ENCODE data around the gene EPGN.

The EPGN gene

DNA sequence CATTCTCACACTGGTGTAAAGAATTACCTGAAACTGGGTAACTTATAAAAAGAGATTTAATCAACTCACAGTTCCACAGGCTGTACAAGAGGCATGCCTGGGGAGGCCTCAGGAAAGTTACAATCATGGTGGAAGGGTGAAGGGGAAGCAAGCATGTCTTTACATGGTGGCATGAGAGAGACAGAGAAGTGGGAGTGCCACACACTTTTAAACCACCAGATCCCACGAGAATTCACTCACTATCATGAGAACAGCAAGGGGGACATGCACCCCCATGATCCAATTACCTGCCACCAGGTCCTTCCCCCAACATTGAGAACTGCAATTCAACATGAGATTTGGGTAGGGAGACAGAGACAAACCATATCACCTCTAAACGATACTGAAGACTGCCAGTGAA is 23.0 kb downstream of the EPGN start:
- Histone ChIP-seq H4K20me1 (ENCODE audit: insufficient read depth, low read length) (no peaks in the 10 kb centered on the region), H3K4me3 (ENCODE audit: low read depth in 1 of 2, low read length in 2 of 2) (no peak overlapping the region), H3K27me3 (ENCODE audit: insufficient read depth, low read length, poor library complexity) (no peaks in the 10 kb centered on the region), H3K9ac (ENCODE audit: low read depth, low read length) (no peak overlapping the region), H3K4me2 (ENCODE audit: insufficient read depth, low read length) (no peak overlapping the region), H3K4me1 (ENCODE audit: insufficient read depth, low read length) (no peaks in the 10 kb centered on the region), H3K9me3 (ENCODE audit: insufficient read depth, low read length, severe bottlenecking) (no peaks in the 10 kb centered on the region), H2AFZ (ENCODE audit: low read depth, low read length) (no peak overlapping the region), H3K79me2 (ENCODE audit: insufficient read depth, low read length) (no peaks in the 10 kb centered on the region), H3K36me3 (ENCODE audit: insufficient read depth, low read length) (no peaks in the 10 kb centered on the region), H3K27ac (ENCODE audit: low read length) (no peak overlapping the region)
- DNase-seq, result no peak
- no peak for TF ChIP-seq EZH2 (IDR thresholded peaks at IDR 0.05; ENCODE audit: borderline replicate concordance, low read depth, low read length, severe bottlenecking)
- no peak for ATAC-seq (ENCODE audit: insufficient read depth, low read depth)

DNA sequence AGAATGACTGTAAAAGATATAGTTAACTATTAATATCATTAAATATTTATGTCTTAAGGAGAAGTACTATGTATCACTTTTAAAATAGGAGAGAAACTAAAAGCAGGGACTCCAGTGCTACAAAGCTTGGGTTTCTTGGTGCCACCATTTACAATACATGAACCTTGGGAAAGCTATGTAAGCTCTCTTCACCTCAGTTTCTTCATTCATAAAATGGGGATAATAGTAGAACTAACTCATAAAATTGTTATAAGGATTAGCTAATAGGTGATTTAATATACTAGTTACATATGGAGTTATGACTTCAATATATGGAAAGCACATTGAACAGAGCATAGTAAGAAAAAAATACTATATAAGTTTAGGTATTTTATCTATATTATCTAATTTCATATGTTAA is 23.7 kb downstream of the EPGN start:
- H2AFZ ChIP-seq (ENCODE audit: low read depth, low read length), result no peak overlapping the region
- no peaks in the 10 kb centered on the region for H3K79me2 ChIP-seq (ENCODE audit: insufficient read depth, low read length)
- no peaks in the 10 kb centered on the region for H3K27me3 ChIP-seq (ENCODE audit: insufficient read depth, low read length, poor library complexity)
- H3K9ac ChIP-seq (ENCODE audit: low read depth, low read length), result no peak overlapping the region
- H3K9me3 ChIP-seq (ENCODE audit: insufficient read depth, low read length, severe bottlenecking), result no peaks in the 10 kb centered on the region
- no peaks in the 10 kb centered on the region for H3K4me1 ChIP-seq (ENCODE audit: insufficient read depth, low read length)
- no peaks in the 10 kb centered on the region for H3K36me3 ChIP-seq (ENCODE audit: insufficient read depth, low read length)
- TF ChIP-seq, protein P1, sequence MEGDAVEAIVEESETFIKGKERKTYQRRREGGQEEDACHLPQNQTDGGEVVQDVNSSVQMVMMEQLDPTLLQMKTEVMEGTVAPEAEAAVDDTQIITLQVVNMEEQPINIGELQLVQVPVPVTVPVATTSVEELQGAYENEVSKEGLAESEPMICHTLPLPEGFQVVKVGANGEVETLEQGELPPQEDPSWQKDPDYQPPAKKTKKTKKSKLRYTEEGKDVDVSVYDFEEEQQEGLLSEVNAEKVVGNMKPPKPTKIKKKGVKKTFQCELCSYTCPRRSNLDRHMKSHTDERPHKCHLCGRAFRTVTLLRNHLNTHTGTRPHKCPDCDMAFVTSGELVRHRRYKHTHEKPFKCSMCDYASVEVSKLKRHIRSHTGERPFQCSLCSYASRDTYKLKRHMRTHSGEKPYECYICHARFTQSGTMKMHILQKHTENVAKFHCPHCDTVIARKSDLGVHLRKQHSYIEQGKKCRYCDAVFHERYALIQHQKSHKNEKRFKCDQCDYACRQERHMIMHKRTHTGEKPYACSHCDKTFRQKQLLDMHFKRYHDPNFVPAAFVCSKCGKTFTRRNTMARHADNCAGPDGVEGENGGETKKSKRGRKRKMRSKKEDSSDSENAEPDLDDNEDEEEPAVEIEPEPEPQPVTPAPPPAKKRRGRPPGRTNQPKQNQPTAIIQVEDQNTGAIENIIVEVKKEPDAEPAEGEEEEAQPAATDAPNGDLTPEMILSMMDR (IDR thresholded peaks at IDR 0.05; ENCODE audit: borderline replicate concordance, extremely low read depth, low read length, poor library complexity, severe bottlenecking), result no peak
- TF ChIP-seq EZH2 (IDR thresholded peaks at IDR 0.05; ENCODE audit: borderline replicate concordance, low read depth, low read length, severe bottlenecking), result no peak
- no peaks in the 10 kb centered on the region for H4K20me1 ChIP-seq (ENCODE audit: insufficient read depth, low read length)
- H3K27ac ChIP-seq (ENCODE audit: low read length), result no peak overlapping the region
- ATAC-seq (ENCODE audit: insufficient read depth, low read depth), result no peak
- H3K4me2 ChIP-seq (ENCODE audit: insufficient read depth, low read length), result no peak overlapping the region
- no peak overlapping the region for H3K4me3 ChIP-seq (ENCODE audit: low read depth in 1 of 2, low read length in 2 of 2)
- no peak for DNase-seq

DNA sequence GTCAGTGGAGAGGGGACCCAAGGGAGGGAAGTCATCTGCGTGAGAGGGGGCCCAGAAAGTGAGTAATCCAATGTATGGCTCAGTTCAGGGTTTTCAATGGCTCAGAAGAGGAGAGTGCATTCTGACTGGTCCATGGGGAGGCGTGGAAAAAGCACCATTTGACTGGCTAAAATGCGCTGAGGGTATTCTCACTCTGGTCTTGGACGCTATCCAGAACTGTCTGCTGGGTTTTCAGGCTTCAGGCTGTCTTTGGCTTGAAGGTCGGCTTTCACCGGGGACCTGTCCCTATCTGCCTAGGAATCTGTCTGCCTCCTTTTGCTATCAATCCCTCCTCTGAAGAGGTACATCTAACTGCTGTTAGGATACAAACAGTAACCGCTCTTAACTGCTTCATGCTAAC is 26.4 kb downstream of the EPGN start:
- H3K9me3 ChIP-seq (ENCODE audit: insufficient read depth, low read length, severe bottlenecking), result no peaks in the 10 kb centered on the region
- ATAC-seq (ENCODE audit: insufficient read depth, low read depth) (no peak), DNase-seq (no peak)
- H2AFZ ChIP-seq (ENCODE audit: low read depth, low read length), result no peak overlapping the region
- H3K79me2 ChIP-seq (ENCODE audit: insufficient read depth, low read length), result no peaks in the 10 kb centered on the region
- no peak overlapping the region for H3K4me3 ChIP-seq (ENCODE audit: low read depth in 1 of 2, low read length in 2 of 2)
- H3K27ac ChIP-seq (ENCODE audit: low read length), result no peak overlapping the region
- no peaks in the 10 kb centered on the region for H3K36me3 ChIP-seq (ENCODE audit: insufficient read depth, low read length)
- TF ChIP-seq, protein P1 (IDR thresholded peaks at IDR 0.05; ENCODE audit: borderline replicate concordance, extremely low read depth, low read length, poor library complexity, severe bottlenecking), result no peak
- no peak for TF ChIP-seq EZH2 (IDR thresholded peaks at IDR 0.05; ENCODE audit: borderline replicate concordance, low read depth, low read length, severe bottlenecking)
- H4K20me1 ChIP-seq (ENCODE audit: insufficient read depth, low read length), result no peaks in the 10 kb centered on the region
- H3K27me3 ChIP-seq (ENCODE audit: insufficient read depth, low read length, poor library complexity), result no peaks in the 10 kb centered on the region
- H3K4me1 ChIP-seq (ENCODE audit: insufficient read depth, low read length), result no peaks in the 10 kb centered on the region
- no peak overlapping the region for H3K9ac ChIP-seq (ENCODE audit: low read depth, low read length)
- no peak overlapping the region for H3K4me2 ChIP-seq (ENCODE audit: insufficient read depth, low read length)

DNA sequence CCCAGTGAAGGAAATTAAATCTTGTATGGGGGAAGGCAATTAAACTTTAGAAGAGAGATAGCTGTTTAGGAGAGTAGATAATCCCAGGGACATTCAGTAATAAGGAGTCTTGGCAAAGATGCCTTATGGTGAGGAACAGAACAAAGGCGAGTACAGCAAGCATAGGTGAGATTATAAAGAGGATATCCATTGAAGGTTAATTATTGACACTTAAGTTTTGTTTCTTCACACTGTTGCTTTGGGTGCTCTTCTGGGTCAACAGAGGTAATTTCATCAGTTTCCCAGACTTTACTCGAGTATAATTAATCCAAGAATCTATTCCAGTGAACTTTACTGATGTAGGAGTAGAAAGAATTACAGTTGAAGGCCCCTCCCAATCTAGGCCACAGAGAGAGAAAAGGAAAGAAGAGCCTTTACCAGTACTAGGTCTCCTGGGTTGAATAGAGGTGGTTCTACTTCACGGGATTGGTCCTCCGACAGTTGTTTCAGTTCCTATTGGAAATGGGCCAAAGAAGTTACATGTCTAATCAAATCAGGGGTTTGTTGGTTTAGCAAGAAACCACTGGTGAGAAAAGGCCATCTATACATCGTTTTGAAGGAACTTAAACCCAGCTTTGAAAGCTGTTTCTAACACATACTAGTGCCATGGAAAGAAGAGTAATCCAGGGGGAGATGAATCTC is 27.2 kb downstream of the EPGN start:
- H3K9me3 ChIP-seq (ENCODE audit: insufficient read depth, low read length, severe bottlenecking), result no peaks in the 10 kb centered on the region
- TF ChIP-seq, protein P1 (IDR thresholded peaks at IDR 0.05; ENCODE audit: borderline replicate concordance, extremely low read depth, low read length, poor library complexity, severe bottlenecking), result no peak
- no peak for TF ChIP-seq EZH2 (IDR thresholded peaks at IDR 0.05; ENCODE audit: borderline replicate concordance, low read depth, low read length, severe bottlenecking)
- no peaks in the 10 kb centered on the region for H3K79me2 ChIP-seq (ENCODE audit: insufficient read depth, low read length)
- H3K4me3 ChIP-seq (ENCODE audit: low read depth in 1 of 2, low read length in 2 of 2), result no peak overlapping the region
- no peak for DNase-seq
- H4K20me1 ChIP-seq (ENCODE audit: insufficient read depth, low read length), result no peaks in the 10 kb centered on the region
- no peak for ATAC-seq (ENCODE audit: insufficient read depth, low read depth)
- no peak overlapping the region for H3K4me2 ChIP-seq (ENCODE audit: insufficient read depth, low read length)
- H2AFZ ChIP-seq (ENCODE audit: low read depth, low read length), result no peak overlapping the region
- H3K4me1 ChIP-seq (ENCODE audit: insufficient read depth, low read length), result no peaks in the 10 kb centered on the region
- H3K36me3 ChIP-seq (ENCODE audit: insufficient read depth, low read length), result no peaks in the 10 kb centered on the region
- no peaks in the 10 kb centered on the region for H3K27me3 ChIP-seq (ENCODE audit: insufficient read depth, low read length, poor library complexity)
- H3K27ac ChIP-seq (ENCODE audit: low read length), result no peak overlapping the region
- no peak overlapping the region for H3K9ac ChIP-seq (ENCODE audit: low read depth, low read length)

Data from DND-41 (cell line).